Pancreas (tissue), 10 donors: ENCODE data around the gene STK24. TPM values are rescaled to one million over a fixed set of nuclear protein-coding genes. Genes with fewer than 3 reads are reported as not detected.
A peak's percentile ranks its signal among the peaks of the same experiment; 100 is the strongest.
"Not testable (repeated sequence)": the region's sequence is repeated elsewhere in the genome, so short reads cannot be mapped to it uniquely, and the experiment has no call there.

ENCODE experiments used
- ATAC-seq, 4 donors: fragments of 200-7000 bp; cut with Tn5 transposase; one replicate each; pipeline versions ENCODE4 v1.8.0 to v1.9.1; 2020; ENCODE audit warnings: mild to moderate bottlenecking in 4 of 4, moderate library complexity in 4 of 4
- DNase-seq, 6 donors: peaks; one replicate each; pipeline ENCODE4 v3.0.0-alpha.2; 2020
- FAIRE-seq: peaks from 2 replicates; lab custom pipeline; 2012; peaks lifted over from hg19 to GRCh38; lab: Jason Lieb, UNC
- H3K27ac ChIP-seq, 4 donors: fragments of 200-600 bp; sonication (generic); 1 replicate in 3 of 4; 2 replicates in 1 of 4; pipeline versions ENCODE4 v1.5.0 to v1.8.0; 2020
- H3K27me3 ChIP-seq, 4 donors: fragments of 200-600 bp; one replicate each; pipeline ENCODE4 v1.8.0; 2021
- H3K36me3 ChIP-seq, 3 donors: fragments of 200-600 bp; sonication (generic) in 1 of 3; one replicate each; pipeline versions ENCODE4 v1.5.0 to v1.8.0; 2020 to 2021
- H3K4me1 ChIP-seq, 3 donors: fragments of 200-600 bp; one replicate each; pipeline ENCODE4 v1.8.0; 2021
- H3K4me3 ChIP-seq, 4 donors: fragments of 200-600 bp; sonication (generic) in 2 of 4; one replicate each; pipeline versions ENCODE4 v1.5.0 to v1.8.0; 2020 to 2021
- H3K9me3 ChIP-seq, 4 donors: fragments of 200-600 bp; one replicate each; pipeline ENCODE4 v1.8.0; 2021
- CTCF ChIP-seq, 4 donors: fragments of 200-600 bp; sonication (generic) in 3 of 4; IDR thresholded peaks; one replicate each; pipeline versions ENCODE4 v1.5.0 to v1.8.0; 2021; ENCODE audit warnings: antibody characterized with exemption in 4 of 4
- WGBS, 2 donors: extraction: QIAGEN DNeasy Blood & Tissue Kit; methylation state at CpG; one replicate each; pipeline ENCODE4 v1.1.7; 2013; 5-methylcytosine and 5-hydroxymethylcytosine counted together
- intact Hi-C, 3 donors: fragments of 100-400 bp; cut with DNase I; formaldehyde crosslinking; loops; one replicate each; pipeline versions ENCODE4 v1.11.1 to v1.14.2; 2022
- polyA plus RNA-seq, 2 donors: library from polyadenylated mRNA; stranded (reverse); fragments of 200-250 nt; gene quantifications; one replicate each; pipeline ENCODE4 v1.2.3, GENCODE V29; 2013
- total RNA-seq, 6 donors: library from RNA; stranded (reverse); fragmentation: NEBNext Ultra II Directional in 4 of 6; extraction: Animal tissue kit (Norgen Biotek cat#: 25700) in 4 of 6; gene quantifications; one replicate each; pipeline versions ENCODE4 v1.2.1 to v1.2.4, GENCODE V29; 2021 to 2023
- donor health status: healthy with polysubstance abuse.
- donor health status: DM: no; HTN: no; CAD: no; lungs with moderate emphysema.
- donor health status: DM: no; HTN: no; CAD: no.
- donor health status: control.
- donor health status: control.
- donor health status: Bipolar disorder and iron deficiency.
- donor health status: DM: yes; HTN: yes; CAD: no.
- donor health status: DM: no; HTN: no; CAD: no.
- donor health status: DM: no; HTN: no; CAD: no.
- donor health status: DM: yes; HTN: yes; CAD: no.

STK24 gene
- total and polyA plus RNA-seq, 8 donors = 15.5 to 55.7 (median 37.4) TPM

GRCh38 chr13:98571955-98572662 lies 4.8 kb downstream of the STK24 start:
- DNase-seq (no peak), ATAC-seq (no peak), FAIRE-seq (no peak)
- intact Hi-C loops = loop anchor here in 2 of 3 donors (10.0 kb wide), 2 partner anchors 87 to 97 kb away; no protein-coding TSS in a partner anchor
- TF ChIP-seq CTCF (IDR thresholded peaks at IDR 0.05) = no peak
- Histone ChIP-seq H3K27me3 (no peaks in the 10 kb centered on the region), H3K36me3 (no peaks in the 10 kb centered on the region), H3K4me3 (no peak overlapping the region), H3K9me3 (peaks cover 0 to 2% (median 0%) of the 10 kb centered on the region in 4 donors), H3K4me1 (peaks cover 0 to 53% (median 15%) of the 10 kb centered on the region in 3 donors), H3K27ac (no peak overlapping the region)
- 64 to 69% methylated on average over 11 of the region's 11 CpGs for WGBS, 2 donors

- H3K27me3 ChIP-seq = no peaks in the 10 kb centered on the region
- intact Hi-C loops = loop anchor here in 2 of 3 donors (10.0 kb wide), 2 partner anchors 86 to 96 kb away; no protein-coding TSS in a partner anchor
- peak in 3 of 4 donors; percentile 19 to 45 (median 43) for ATAC-seq
- H3K9me3 ChIP-seq = peaks cover 0 to 2% (median 0%) of the 10 kb centered on the region in 4 donors
- WGBS, 2 donors = 66 to 69% methylated on average over 10 of the region's 10 CpGs
- H3K4me1 ChIP-seq = peaks cover 6 to 63% (median 22%) of the 10 kb centered on the region in 3 donors
- no peaks in the 10 kb centered on the region for H3K36me3 ChIP-seq
- H3K4me3 ChIP-seq = no peak overlapping the region
- no peak for TF ChIP-seq CTCF (IDR thresholded peaks at IDR 0.05)
- H3K27ac ChIP-seq = peak overlapping the region in 1 of 4 donors; percentile 47
- no peak for DNase-seq
- FAIRE-seq = no peak
Observed at GRCh38 chr13:98570929-98571372, 6.0 kb downstream of the STK24 start.

GRCh38 chr13:98569494-98570367 lies 7.2 kb downstream of the STK24 start:
- FAIRE-seq, H3K27me3 ChIP-seq, H3K4me3 ChIP-seq, DNase-seq, H3K36me3 ChIP-seq, H3K9me3 ChIP-seq: not testable (repeated sequence)
- peak in 3 of 4 donors; percentile 21 to 51 (median 44) for ATAC-seq
- WGBS, 2 donors = 79% methylated on average over 17 of the region's 17 CpGs
- intact Hi-C loops = loop anchor here in 2 of 3 donors (10.0 kb wide), 3 partner anchors 75 to 95 kb away; no protein-coding TSS in a partner anchor
- peaks cover 15 to 71% (median 28%) of the 10 kb centered on the region in 3 donors for H3K4me1 ChIP-seq
- H3K27ac ChIP-seq = peak overlapping the region in 2 of 4 donors; percentile 31 to 47

- intact Hi-C loops = loop anchor here in 1 of 3 donors (10.0 kb wide), 1 partner anchor 74 kb away; no protein-coding TSS in a partner anchor
- TF ChIP-seq CTCF (IDR thresholded peaks at IDR 0.05) = no peak
- FAIRE-seq = no peak
- DNase-seq = no peak
- no peaks in the 10 kb centered on the region for H3K27me3 ChIP-seq
- no peaks in the 10 kb centered on the region for H3K36me3 ChIP-seq
- no peak overlapping the region for H3K27ac ChIP-seq
- no peak for ATAC-seq
- H3K4me1 ChIP-seq = peaks cover 15 to 69% (median 22%) of the 10 kb centered on the region in 3 donors
- peaks cover 0 to 2% (median 0%) of the 10 kb centered on the region in 4 donors for H3K9me3 ChIP-seq
- no peak overlapping the region for H3K4me3 ChIP-seq
- 95 to 96% methylated on average over 4 of the region's 4 CpGs for WGBS, 2 donors
Observed at GRCh38 chr13:98568918-98569317, 8.0 kb downstream of the STK24 start.

- Histone ChIP-seq H3K36me3 (no peaks in the 10 kb centered on the region), H3K4me3 (no peak overlapping the region), H3K9me3 (no peaks in the 10 kb centered on the region), H3K4me1 (peaks cover 15 to 60% (median 22%) of the 10 kb centered on the region in 3 donors), H3K27me3 (no peaks in the 10 kb centered on the region), H3K27ac (peak overlapping the region in 1 of 4 donors; percentile 91)
- DNase-seq (no peak), FAIRE-seq (no peak), ATAC-seq (no peak)
- intact Hi-C loops = loop anchor here in 1 of 3 donors (10.0 kb wide), 1 partner anchor 72 kb away; no protein-coding TSS in a partner anchor
- WGBS, 2 donors = 96% methylated on average over 13 of the region's 13 CpGs
- TF ChIP-seq CTCF (IDR thresholded peaks at IDR 0.05) = no peak
Observed at GRCh38 chr13:98567140-98567539, 9.8 kb downstream of the STK24 start.
